ENCODE results near the gene VPS13C. TPM values are rescaled to one million over a fixed set of nuclear protein-coding genes. Genes with fewer than 3 reads are reported as not detected.

Gene VPS13C
- total RNA-seq, 1 donor from 2014 or later = 35.0 TPM

GRCh38 chr15:62063825-62064635 is 3.8 kb upstream of the VPS13C start:
- DNase-seq (ENCODE audit: low read depth) = peak; percentile 88
- H3K36me3 ChIP-seq (ENCODE audit: control insufficient read depth, insufficient read depth, low read length) = no peaks in the 10 kb centered on the region
- TF ChIP-seq, protein P1, sequence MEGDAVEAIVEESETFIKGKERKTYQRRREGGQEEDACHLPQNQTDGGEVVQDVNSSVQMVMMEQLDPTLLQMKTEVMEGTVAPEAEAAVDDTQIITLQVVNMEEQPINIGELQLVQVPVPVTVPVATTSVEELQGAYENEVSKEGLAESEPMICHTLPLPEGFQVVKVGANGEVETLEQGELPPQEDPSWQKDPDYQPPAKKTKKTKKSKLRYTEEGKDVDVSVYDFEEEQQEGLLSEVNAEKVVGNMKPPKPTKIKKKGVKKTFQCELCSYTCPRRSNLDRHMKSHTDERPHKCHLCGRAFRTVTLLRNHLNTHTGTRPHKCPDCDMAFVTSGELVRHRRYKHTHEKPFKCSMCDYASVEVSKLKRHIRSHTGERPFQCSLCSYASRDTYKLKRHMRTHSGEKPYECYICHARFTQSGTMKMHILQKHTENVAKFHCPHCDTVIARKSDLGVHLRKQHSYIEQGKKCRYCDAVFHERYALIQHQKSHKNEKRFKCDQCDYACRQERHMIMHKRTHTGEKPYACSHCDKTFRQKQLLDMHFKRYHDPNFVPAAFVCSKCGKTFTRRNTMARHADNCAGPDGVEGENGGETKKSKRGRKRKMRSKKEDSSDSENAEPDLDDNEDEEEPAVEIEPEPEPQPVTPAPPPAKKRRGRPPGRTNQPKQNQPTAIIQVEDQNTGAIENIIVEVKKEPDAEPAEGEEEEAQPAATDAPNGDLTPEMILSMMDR (IDR thresholded peaks at IDR 0.05; ENCODE audit: insufficient read depth, low read length, severe bottlenecking) = no peak
- H3K4me3 ChIP-seq (ENCODE audit: low read depth, low read length) = peak overlapping the region; percentile 6
- H3K27me3 ChIP-seq (ENCODE audit: control insufficient read depth, insufficient read depth, low read length) = no peaks in the 10 kb centered on the region
- FAIRE-seq = no peak

GRCh38 chr15:62060896-62061280 is 641 bp upstream of the VPS13C start:
- TF ChIP-seq, protein P1 (IDR thresholded peaks at IDR 0.05; ENCODE audit: insufficient read depth, low read length, severe bottlenecking) = no peak
- no peaks in the 10 kb centered on the region for H3K27me3 ChIP-seq (ENCODE audit: control insufficient read depth, insufficient read depth, low read length)
- no peaks in the 10 kb centered on the region for H3K36me3 ChIP-seq (ENCODE audit: control insufficient read depth, insufficient read depth, low read length)
- H3K4me3 ChIP-seq (ENCODE audit: low read depth, low read length) = peak overlapping the region; percentile 92
- FAIRE-seq = no peak
- no peak for DNase-seq (ENCODE audit: low read depth)

DNA sequence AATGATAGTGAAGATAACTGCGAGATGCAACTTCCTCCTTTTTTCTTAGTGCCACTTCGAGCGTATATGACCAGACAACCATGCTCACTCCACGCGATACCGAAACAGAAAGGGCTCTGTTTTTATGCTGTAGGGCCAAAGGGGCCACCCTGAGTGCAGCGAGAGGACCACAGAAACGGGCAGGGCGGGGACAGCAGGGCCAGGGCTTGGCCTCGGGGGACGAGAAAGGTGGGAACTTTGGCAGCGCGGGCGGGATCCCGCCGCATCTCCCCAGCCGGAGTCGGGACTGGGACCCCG is 483 bp downstream of the VPS13C start:
- DNase-seq (ENCODE audit: low read depth) (no peak), FAIRE-seq (no peak)
- Histone ChIP-seq H3K36me3 (ENCODE audit: control insufficient read depth, insufficient read depth, low read length) (no peaks in the 10 kb centered on the region), H3K27me3 (ENCODE audit: control insufficient read depth, insufficient read depth, low read length) (no peaks in the 10 kb centered on the region), H3K4me3 (ENCODE audit: low read depth, low read length) (peak overlapping the region; percentile 92)
- TF ChIP-seq, protein P1 (IDR thresholded peaks at IDR 0.05; ENCODE audit: insufficient read depth, low read length, severe bottlenecking) = no peak

GRCh38 chr15:62059108-62059815 is 985 bp downstream of the VPS13C start:
- Histone ChIP-seq H3K27me3 (ENCODE audit: control insufficient read depth, insufficient read depth, low read length) (no peaks in the 10 kb centered on the region), H3K36me3 (ENCODE audit: control insufficient read depth, insufficient read depth, low read length) (no peaks in the 10 kb centered on the region), H3K4me3 (ENCODE audit: low read depth, low read length) (peak overlapping the region; percentile 92)
- DNase-seq (ENCODE audit: low read depth) (peak; percentile 33), FAIRE-seq (no peak)
- TF ChIP-seq, protein P1 (IDR thresholded peaks at IDR 0.05; ENCODE audit: insufficient read depth, low read length, severe bottlenecking) = peak; percentile 21

GRCh38 chr15:62058327-62059028 is 1.8 kb downstream of the VPS13C start:
- TF ChIP-seq, protein P1 (IDR thresholded peaks at IDR 0.05; ENCODE audit: insufficient read depth, low read length, severe bottlenecking) = no peak
- Histone ChIP-seq H3K4me3 (ENCODE audit: low read depth, low read length) (no peak overlapping the region), H3K27me3 (ENCODE audit: control insufficient read depth, insufficient read depth, low read length) (no peaks in the 10 kb centered on the region), H3K36me3 (ENCODE audit: control insufficient read depth, insufficient read depth, low read length) (no peaks in the 10 kb centered on the region)
- no peak for DNase-seq (ENCODE audit: low read depth)
- FAIRE-seq = no peak

Measured in bronchial epithelial cell (primary cell).